Neural cell (in vitro differentiated cells): Measurements from ENCODE around the gene TNFSF12.

Source experiments
- EP300 ChIP-seq: fragments of 450-650 bp; conservative IDR thresholded peaks from 2 replicates; pipeline ENCODE4 v1.6.1; 2014; ENCODE audit warnings: antibody characterized with exemption, mild to moderate bottlenecking, moderate library complexity; ENCODE audit not compliant: poor library complexity, severe bottlenecking
- EZH2 ChIP-seq: fragments of 200-600, 300-800 bp; shearing (Covaris generic), sonication (generic); IDR thresholded peaks from 2 replicates; pipeline ENCODE4 v1.6.1; 2014; ENCODE audit warnings: antibody characterized with exemption, low read length, borderline replicate concordance, mild to moderate bottlenecking; ENCODE audit not compliant: insufficient read depth, poor library complexity, severe bottlenecking
- MXI1 ChIP-seq: fragments of 450-650 bp; conservative IDR thresholded peaks from 2 replicates; pipeline ENCODE4 v1.6.1; 2014; ENCODE audit warnings: antibody characterized with exemption, mild to moderate bottlenecking; ENCODE audit not compliant: poor library complexity, severe bottlenecking
- POLR2AphosphoS5 ChIP-seq: IDR thresholded peaks from 2 replicates; pipeline ENCODE4 v1.6.1; 2012
- RAD21 ChIP-seq: fragments of 450-650 bp; conservative IDR thresholded peaks from 2 replicates; pipeline ENCODE4 v1.6.1; 2014; ENCODE audit warnings: antibody characterized with exemption, mild to moderate bottlenecking, moderate library complexity
- TAF1 ChIP-seq: IDR thresholded peaks from 2 replicates; pipeline ENCODE4 v1.6.1; 2012; ENCODE audit warnings: low read depth
- TF ChIP-seq, protein P1 (sequence below): IDR thresholded peaks from 2 replicates; pipeline ENCODE4 v1.6.1; 2012; ENCODE audit warnings: borderline replicate concordance
- TF ChIP-seq, protein P2 (sequence below): fragments of 450-650 bp; IDR thresholded peaks from 2 replicates; pipeline ENCODE4 v1.5.1; 2014; ENCODE audit warnings: antibody characterized with exemption, mild to moderate bottlenecking, moderate library complexity; ENCODE audit not compliant: poor library complexity, severe bottlenecking

DNA sequence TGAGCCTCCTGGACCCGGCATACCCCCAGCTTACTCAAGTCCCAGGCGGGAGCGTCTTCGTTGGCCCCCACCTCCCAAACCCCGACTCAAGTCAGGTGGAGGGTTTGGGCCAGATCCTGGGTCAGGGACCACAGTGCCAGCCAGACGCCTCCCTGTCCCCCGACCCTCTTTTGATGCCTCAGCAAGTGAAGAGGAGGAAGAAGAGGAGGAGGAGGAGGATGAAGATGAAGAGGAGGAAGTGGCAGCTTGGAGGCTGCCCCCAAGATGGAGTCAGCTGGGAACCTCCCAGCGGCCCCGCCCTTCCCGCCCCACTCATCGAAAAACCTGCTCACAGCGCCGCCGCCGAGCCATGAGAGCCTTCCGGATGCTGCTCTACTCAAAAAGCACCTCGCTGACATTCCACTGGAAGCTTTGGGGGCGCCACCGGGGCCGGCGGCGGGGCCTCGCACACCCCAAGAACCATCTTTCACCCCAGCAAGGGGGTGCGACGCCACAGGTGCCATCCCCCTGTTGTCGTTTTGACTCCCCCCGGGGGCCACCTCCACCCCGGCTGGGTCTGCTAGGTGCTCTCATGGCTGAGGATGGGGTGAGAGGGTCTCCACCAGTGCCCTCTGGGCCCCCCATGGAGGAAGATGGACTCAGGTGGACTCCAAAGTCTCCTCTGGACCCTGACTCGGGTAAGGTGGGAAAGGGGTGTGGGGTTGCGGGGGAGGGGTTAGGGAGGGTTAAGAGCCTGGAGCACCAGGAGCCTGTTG lies 14.4 kb downstream of the TNFSF12 start:
- TF ChIP-seq, protein P1, sequence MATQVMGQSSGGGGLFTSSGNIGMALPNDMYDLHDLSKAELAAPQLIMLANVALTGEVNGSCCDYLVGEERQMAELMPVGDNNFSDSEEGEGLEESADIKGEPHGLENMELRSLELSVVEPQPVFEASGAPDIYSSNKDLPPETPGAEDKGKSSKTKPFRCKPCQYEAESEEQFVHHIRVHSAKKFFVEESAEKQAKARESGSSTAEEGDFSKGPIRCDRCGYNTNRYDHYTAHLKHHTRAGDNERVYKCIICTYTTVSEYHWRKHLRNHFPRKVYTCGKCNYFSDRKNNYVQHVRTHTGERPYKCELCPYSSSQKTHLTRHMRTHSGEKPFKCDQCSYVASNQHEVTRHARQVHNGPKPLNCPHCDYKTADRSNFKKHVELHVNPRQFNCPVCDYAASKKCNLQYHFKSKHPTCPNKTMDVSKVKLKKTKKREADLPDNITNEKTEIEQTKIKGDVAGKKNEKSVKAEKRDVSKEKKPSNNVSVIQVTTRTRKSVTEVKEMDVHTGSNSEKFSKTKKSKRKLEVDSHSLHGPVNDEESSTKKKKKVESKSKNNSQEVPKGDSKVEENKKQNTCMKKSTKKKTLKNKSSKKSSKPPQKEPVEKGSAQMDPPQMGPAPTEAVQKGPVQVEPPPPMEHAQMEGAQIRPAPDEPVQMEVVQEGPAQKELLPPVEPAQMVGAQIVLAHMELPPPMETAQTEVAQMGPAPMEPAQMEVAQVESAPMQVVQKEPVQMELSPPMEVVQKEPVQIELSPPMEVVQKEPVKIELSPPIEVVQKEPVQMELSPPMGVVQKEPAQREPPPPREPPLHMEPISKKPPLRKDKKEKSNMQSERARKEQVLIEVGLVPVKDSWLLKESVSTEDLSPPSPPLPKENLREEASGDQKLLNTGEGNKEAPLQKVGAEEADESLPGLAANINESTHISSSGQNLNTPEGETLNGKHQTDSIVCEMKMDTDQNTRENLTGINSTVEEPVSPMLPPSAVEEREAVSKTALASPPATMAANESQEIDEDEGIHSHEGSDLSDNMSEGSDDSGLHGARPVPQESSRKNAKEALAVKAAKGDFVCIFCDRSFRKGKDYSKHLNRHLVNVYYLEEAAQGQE = no peak
- TF ChIP-seq, protein P2, sequence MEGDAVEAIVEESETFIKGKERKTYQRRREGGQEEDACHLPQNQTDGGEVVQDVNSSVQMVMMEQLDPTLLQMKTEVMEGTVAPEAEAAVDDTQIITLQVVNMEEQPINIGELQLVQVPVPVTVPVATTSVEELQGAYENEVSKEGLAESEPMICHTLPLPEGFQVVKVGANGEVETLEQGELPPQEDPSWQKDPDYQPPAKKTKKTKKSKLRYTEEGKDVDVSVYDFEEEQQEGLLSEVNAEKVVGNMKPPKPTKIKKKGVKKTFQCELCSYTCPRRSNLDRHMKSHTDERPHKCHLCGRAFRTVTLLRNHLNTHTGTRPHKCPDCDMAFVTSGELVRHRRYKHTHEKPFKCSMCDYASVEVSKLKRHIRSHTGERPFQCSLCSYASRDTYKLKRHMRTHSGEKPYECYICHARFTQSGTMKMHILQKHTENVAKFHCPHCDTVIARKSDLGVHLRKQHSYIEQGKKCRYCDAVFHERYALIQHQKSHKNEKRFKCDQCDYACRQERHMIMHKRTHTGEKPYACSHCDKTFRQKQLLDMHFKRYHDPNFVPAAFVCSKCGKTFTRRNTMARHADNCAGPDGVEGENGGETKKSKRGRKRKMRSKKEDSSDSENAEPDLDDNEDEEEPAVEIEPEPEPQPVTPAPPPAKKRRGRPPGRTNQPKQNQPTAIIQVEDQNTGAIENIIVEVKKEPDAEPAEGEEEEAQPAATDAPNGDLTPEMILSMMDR = no peak
- TF ChIP-seq TAF1 = no peak
- no peak for TF ChIP-seq EZH2
- TF ChIP-seq RAD21 = no peak
- TF ChIP-seq MXI1 = no peak
- no peak for TF ChIP-seq EP300
- TF ChIP-seq POLR2AphosphoS5 = no peak
